ENCODE results near the gene TUBGCP5.

DNA sequence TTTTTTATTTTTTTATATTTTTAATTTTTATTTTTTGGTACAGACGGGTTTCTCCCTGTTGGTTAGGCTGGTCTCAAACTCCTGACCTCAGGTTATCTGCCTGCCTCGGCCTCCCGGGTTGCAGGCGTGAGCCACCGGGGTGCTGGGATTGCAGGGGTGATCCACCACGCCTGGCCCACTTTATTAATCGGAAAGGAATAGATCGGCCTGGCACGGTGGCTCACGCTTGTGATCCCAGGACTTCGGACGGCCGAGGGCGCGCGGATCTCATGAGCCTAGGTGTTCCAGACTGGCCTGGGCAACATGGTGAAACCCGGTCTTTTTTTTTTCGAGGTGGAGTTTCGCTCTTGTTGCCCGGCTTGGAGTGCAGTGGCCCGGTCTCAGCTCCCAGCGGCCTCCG lies 26.5 kb upstream of the TUBGCP5 start:
- TF ChIP-seq, protein P1, sequence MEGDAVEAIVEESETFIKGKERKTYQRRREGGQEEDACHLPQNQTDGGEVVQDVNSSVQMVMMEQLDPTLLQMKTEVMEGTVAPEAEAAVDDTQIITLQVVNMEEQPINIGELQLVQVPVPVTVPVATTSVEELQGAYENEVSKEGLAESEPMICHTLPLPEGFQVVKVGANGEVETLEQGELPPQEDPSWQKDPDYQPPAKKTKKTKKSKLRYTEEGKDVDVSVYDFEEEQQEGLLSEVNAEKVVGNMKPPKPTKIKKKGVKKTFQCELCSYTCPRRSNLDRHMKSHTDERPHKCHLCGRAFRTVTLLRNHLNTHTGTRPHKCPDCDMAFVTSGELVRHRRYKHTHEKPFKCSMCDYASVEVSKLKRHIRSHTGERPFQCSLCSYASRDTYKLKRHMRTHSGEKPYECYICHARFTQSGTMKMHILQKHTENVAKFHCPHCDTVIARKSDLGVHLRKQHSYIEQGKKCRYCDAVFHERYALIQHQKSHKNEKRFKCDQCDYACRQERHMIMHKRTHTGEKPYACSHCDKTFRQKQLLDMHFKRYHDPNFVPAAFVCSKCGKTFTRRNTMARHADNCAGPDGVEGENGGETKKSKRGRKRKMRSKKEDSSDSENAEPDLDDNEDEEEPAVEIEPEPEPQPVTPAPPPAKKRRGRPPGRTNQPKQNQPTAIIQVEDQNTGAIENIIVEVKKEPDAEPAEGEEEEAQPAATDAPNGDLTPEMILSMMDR (IDR thresholded peaks at IDR 0.05; ENCODE audit: poor library complexity, severe bottlenecking), result no peak
- TF ChIP-seq, protein P2, sequence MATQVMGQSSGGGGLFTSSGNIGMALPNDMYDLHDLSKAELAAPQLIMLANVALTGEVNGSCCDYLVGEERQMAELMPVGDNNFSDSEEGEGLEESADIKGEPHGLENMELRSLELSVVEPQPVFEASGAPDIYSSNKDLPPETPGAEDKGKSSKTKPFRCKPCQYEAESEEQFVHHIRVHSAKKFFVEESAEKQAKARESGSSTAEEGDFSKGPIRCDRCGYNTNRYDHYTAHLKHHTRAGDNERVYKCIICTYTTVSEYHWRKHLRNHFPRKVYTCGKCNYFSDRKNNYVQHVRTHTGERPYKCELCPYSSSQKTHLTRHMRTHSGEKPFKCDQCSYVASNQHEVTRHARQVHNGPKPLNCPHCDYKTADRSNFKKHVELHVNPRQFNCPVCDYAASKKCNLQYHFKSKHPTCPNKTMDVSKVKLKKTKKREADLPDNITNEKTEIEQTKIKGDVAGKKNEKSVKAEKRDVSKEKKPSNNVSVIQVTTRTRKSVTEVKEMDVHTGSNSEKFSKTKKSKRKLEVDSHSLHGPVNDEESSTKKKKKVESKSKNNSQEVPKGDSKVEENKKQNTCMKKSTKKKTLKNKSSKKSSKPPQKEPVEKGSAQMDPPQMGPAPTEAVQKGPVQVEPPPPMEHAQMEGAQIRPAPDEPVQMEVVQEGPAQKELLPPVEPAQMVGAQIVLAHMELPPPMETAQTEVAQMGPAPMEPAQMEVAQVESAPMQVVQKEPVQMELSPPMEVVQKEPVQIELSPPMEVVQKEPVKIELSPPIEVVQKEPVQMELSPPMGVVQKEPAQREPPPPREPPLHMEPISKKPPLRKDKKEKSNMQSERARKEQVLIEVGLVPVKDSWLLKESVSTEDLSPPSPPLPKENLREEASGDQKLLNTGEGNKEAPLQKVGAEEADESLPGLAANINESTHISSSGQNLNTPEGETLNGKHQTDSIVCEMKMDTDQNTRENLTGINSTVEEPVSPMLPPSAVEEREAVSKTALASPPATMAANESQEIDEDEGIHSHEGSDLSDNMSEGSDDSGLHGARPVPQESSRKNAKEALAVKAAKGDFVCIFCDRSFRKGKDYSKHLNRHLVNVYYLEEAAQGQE (IDR thresholded peaks at IDR 0.05; ENCODE audit: borderline replicate concordance), result no peak
- TF ChIP-seq RAD21 (conservative IDR thresholded peaks at IDR 0.05) (no peak), EZH2 (IDR thresholded peaks at IDR 0.05; ENCODE audit: borderline replicate concordance, insufficient read depth, low read length, poor library complexity, severe bottlenecking) (no peak), POLR2AphosphoS5 (IDR thresholded peaks at IDR 0.05) (no peak), EP300 (conservative IDR thresholded peaks at IDR 0.05; ENCODE audit: poor library complexity, severe bottlenecking) (no peak), MXI1 (conservative IDR thresholded peaks at IDR 0.05; ENCODE audit: poor library complexity, severe bottlenecking) (no peak), SMC3 (conservative IDR thresholded peaks at IDR 0.05; ENCODE audit: poor library complexity) (no peak)
